ENCODE data around the gene TMEM18.

TMEM18 gene

GRCh38 chr2:621303-622099 is 55.7 kb downstream of the TMEM18 start:
- DNase-seq (ENCODE audit: low read depth in 1 of 2, low spot score in 1 of 2) = no peak

GRCh38 chr2:620471-621302 is 56.5 kb downstream of the TMEM18 start:
- DNase-seq (ENCODE audit: low read depth in 1 of 2, low spot score in 1 of 2) = no peak

- DNase-seq (ENCODE audit: low read depth in 1 of 2, low spot score in 1 of 2) = no peak
Observed at GRCh38 chr2:620004-620403, 57.2 kb downstream of the TMEM18 start.

GRCh38 chr2:618422-618990 is 58.7 kb downstream of the TMEM18 start:
- no peak for DNase-seq (ENCODE audit: low read depth in 1 of 2, low spot score in 1 of 2)

GRCh38 chr2:618005-618404 is 59.2 kb downstream of the TMEM18 start:
- DNase-seq (ENCODE audit: low read depth in 1 of 2, low spot score in 1 of 2) = no peak
